NB4 (cell line): Measurements from ENCODE around the gene HMCN2.

ENCODE experiments used
- CTCF ChIP-seq: IDR thresholded peaks from one replicate; pipeline ENCODE4 v1.5.1; 2012; ENCODE audit warnings: low read depth, low read length
- MAX ChIP-seq: IDR thresholded peaks from 2 replicates; pipeline ENCODE4 v1.6.1; 2011; ENCODE audit warnings: low read depth, low read length
- MYC ChIP-seq: IDR thresholded peaks from 2 replicates; pipeline ENCODE4 v1.6.1; 2011; ENCODE audit warnings: low read depth, low read length
- POLR2A ChIP-seq: IDR thresholded peaks from 2 replicates; pipeline ENCODE4 v1.6.1; 2011; ENCODE audit warnings: mild to moderate bottlenecking; ENCODE audit not compliant: insufficient read length; ENCODE audit errors: extremely low read depth

GRCh38 chr9:130476151-130476730 lies 210.7 kb downstream of the HMCN2 start:
- TF ChIP-seq CTCF (no peak), POLR2A (no peak), MYC (no peak), MAX (no peak)
